ENCODE measurements around the gene SIGMAR1. TPM values are rescaled to one million over a fixed set of nuclear protein-coding genes. Genes with fewer than 3 reads are reported as not detected.

Gene SIGMAR1
- total and polyA plus RNA-seq, 2 of the 4 experiments (the other 2 are of a cell fraction) = 44.6 to 88.9 TPM

DNA sequence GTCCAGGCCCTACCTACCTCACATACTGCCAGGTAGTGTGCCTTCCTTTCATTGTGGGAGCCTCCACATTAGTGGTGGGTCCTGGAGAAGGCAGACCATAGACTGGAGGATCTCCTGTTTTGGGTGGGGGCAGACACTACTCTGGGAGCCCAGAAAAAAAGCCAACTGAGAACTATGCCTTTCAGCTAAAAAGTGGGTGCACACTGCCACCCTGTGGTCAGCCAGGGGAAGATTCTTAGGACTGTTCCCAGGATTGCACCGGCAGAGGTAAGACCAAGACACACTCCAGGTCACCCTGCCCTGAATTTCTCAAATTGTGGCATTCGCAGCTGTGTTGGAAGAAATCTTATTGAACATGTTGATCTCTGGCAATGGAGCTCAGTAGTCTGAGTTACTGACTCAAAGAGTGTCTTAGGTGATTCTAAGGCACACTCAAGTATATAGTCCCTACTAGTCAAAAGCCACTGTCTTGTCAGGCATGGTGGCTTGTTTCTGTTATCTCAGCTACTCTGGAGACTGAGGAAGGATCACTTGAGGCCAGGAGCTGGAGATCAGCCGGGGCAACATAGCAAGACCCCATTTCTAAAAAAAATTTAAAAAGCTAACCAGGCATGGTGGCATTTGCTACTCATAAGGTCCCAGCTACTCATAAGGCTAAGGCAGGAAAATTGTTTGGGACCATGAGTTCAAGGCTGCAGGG, 3.6 kb downstream of the SIGMAR1 start:
- no peak overlapping the region for H2AK5ac ChIP-seq (ENCODE audit: low read depth, low read length)
- peaks cover 6% of the 10 kb centered on the region for H3K36me3 ChIP-seq (ENCODE audit: control insufficient read depth, insufficient read depth, low read length)
- ChIA-PET CTCF (interaction anchor here (0.6 to 1.7 kb wide), 6 partner anchors 13 to 91 kb away, joined by 3 to 16 read pairs (median 5); partner anchors contain the start of genes DCTN3, GALT and RPP25L), POLR2A (ENCODE audit: unreplicated experiment) (interaction anchor here (0.5 kb wide), 1 partner anchor 300 kb away, joined by 8 read pairs; no protein-coding TSS in a partner anchor)
- H3K9me3 ChIP-seq (ENCODE audit: control insufficient read depth, insufficient read depth, low read length) = no peaks in the 10 kb centered on the region
- no peak overlapping the region for H2BK5ac ChIP-seq (ENCODE audit: low read depth, low read length, poor library complexity, severe bottlenecking)
- in situ Hi-C loops (cut with MboI; ENCODE audit: low sequenced_read_pairs) (no loop called here), dilution Hi-C loops (cut with HindIII; ENCODE audit: low sequenced_read_pairs, unreplicated experiment) (no loop called here), intact Hi-C loops (cut with micrococcal nuclease) (loop anchor here (1.0 kb wide), 2 partner anchors 22 to 86 kb away; partner anchors contain the start of gene RPP25L)
- 25% methylated on average over 1 of the region's 3 CpGs; no CpG with 5 or more reads in 1 of the 2 experiments for WGBS, 2 experiments (ENCODE audit: extremely low coverage in 2 of 2, insufficient read length in 1 of 2)
- H3K4me3 ChIP-seq (ENCODE audit: insufficient read depth, low read depth, low read length) = no peak overlapping the region
- no peak overlapping the region for H2BK20ac ChIP-seq (ENCODE audit: low read depth, low read length)
- peak; percentile 64 for DNase-seq
- no peak overlapping the region for H3K14ac ChIP-seq (replicated peaks; ENCODE audit: low read depth, low read length)
- H3K27me3 ChIP-seq (ENCODE audit: control insufficient read depth, insufficient read depth, low read length) = peaks cover 23% of the 10 kb centered on the region
- peaks cover 16% of the 10 kb centered on the region; the same call in 1 of the 2 replicates for H3K9me1 ChIP-seq (ENCODE audit: insufficient read depth, low read length)
- no peak overlapping the region for H3K9ac ChIP-seq (ENCODE audit: low read depth, low read length)
- no peak overlapping the region for H4K5ac ChIP-seq (ENCODE audit: low read depth, low read length)
- no peak overlapping the region for H4K8ac ChIP-seq (ENCODE audit: low read depth in 2 of 2, low read length in 2 of 2)
- H2BK120ac ChIP-seq (ENCODE audit: low read depth, low read length) = no peak overlapping the region
- peaks cover 9% of the 10 kb centered on the region; the same call in 1 of the 2 replicates for H4K20me1 ChIP-seq (ENCODE audit: insufficient read depth, low read length)
- H3K4me1 ChIP-seq (ENCODE audit: control insufficient read depth, insufficient read depth, low read length) = peaks cover 6% of the 10 kb centered on the region
- peak; percentile 31 for ATAC-seq (ENCODE audit: low read depth)
- H3K79me1 ChIP-seq (ENCODE audit: low read depth in 1 of 2, low read length in 2 of 2) = peaks cover 13 to 36% of the 10 kb centered on the region in 2 experiments
- TF ChIP-seq RAD21 (IDR thresholded peaks at IDR 0.05; ENCODE audit: low read length) (peak; percentile 78), MAZ (IDR thresholded peaks at IDR 0.05; ENCODE audit: borderline replicate concordance, low read depth, low read length) (peak; percentile 21; the same call in 1 of the 2 replicates), SMC3 (IDR thresholded peaks at IDR 0.05; ENCODE audit: low read depth, low read length) (peak; percentile 51), CTCF (conservative IDR thresholded peaks at IDR 0.05; ENCODE audit: low read depth, low read length) (peak; percentile 84)
- TF ChIP-seq, protein P1, sequence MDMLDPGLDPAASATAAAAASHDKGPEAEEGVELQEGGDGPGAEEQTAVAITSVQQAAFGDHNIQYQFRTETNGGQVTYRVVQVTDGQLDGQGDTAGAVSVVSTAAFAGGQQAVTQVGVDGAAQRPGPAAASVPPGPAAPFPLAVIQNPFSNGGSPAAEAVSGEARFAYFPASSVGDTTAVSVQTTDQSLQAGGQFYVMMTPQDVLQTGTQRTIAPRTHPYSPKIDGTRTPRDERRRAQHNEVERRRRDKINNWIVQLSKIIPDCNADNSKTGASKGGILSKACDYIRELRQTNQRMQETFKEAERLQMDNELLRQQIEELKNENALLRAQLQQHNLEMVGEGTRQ (IDR thresholded peaks at IDR 0.05; ENCODE audit: low read depth, low read length) = no peak
- no peak overlapping the region for H3K23ac ChIP-seq (ENCODE audit: low read depth, low read length)
- peak overlapping the region; percentile 39 for H2AFZ ChIP-seq (replicated peaks; ENCODE audit: low read length, poor library complexity)
- no peak overlapping the region for H3K56ac ChIP-seq (ENCODE audit: extremely low read depth, insufficient read depth, low read length)
- no peak overlapping the region for H3K4ac ChIP-seq (ENCODE audit: low read depth, low read length)
- H2AK9ac ChIP-seq (replicated peaks; ENCODE audit: low read depth, low read length, poor library complexity) = peak overlapping the region; percentile 79
- H2BK15ac ChIP-seq (ENCODE audit: low read depth, low read length) = no peak overlapping the region
- H3K18ac ChIP-seq (ENCODE audit: low read depth, low read length) = no peak overlapping the region
- no peak overlapping the region for H3K27ac ChIP-seq (ENCODE audit: insufficient read depth, low read length)
- no peak overlapping the region for H4K91ac ChIP-seq (ENCODE audit: insufficient read depth, low read depth, low read length)
- BruUV-seq (replicated peaks) = no TSS peak
- H3K4me2 ChIP-seq (ENCODE audit: low read depth, low read length) = no peak overlapping the region

Measured in IMR-90 (cell line).